ENCODE results near the gene UAP1L1.

GRCh38 chr9:137041124-137041523 lies 36.2 kb upstream of the UAP1L1 start:
- no peak for TF ChIP-seq POLR2A (IDR thresholded peaks at IDR 0.05; ENCODE audit: control extremely low read depth in 1 of 2, low read depth in 2 of 2, low read length in 2 of 2)
- TF ChIP-seq SRF (IDR thresholded peaks at IDR 0.05; ENCODE audit: low read depth, low read length): no peak
- no peak for TF ChIP-seq TCF12 (IDR thresholded peaks at IDR 0.05; ENCODE audit: low read depth, low read length)
- no peak for TF ChIP-seq JUND (IDR thresholded peaks at IDR 0.05; ENCODE audit: low read length)
- no peak for TF ChIP-seq CTCF (IDR thresholded peaks at IDR 0.05; ENCODE audit: control extremely low read depth in 1 of 3, insufficient read depth in 1 of 3, low read depth in 1 of 3, low read length in 3 of 3)
- no peak for TF ChIP-seq POLR2AphosphoS5 (IDR thresholded peaks at IDR 0.05; ENCODE audit: low read depth, low read length)
- TF ChIP-seq BACH1 (IDR thresholded peaks at IDR 0.05; ENCODE audit: low read length): no peak
- TF ChIP-seq MAFK (IDR thresholded peaks at IDR 0.05; ENCODE audit: low read depth, low read length): no peak
- TF ChIP-seq TAF7 (optimal IDR thresholded peaks at IDR 0.05; ENCODE audit: borderline replicate concordance, low read depth, low read length): no peak
- no peak for TF ChIP-seq CHD2 (IDR thresholded peaks at IDR 0.05; ENCODE audit: low read length)
- TF ChIP-seq KDM4A (IDR thresholded peaks at IDR 0.05; ENCODE audit: low read depth, low read length, severe bottlenecking): no peak
- TF ChIP-seq ZNF274 (IDR thresholded peaks at IDR 0.05; ENCODE audit: borderline replicate concordance, extremely low read depth, low read length): no peak
